HG03060 (cell line): ENCODE data around the gene LACTBL1.
"Not testable (repeated sequence)": the region's sequence is repeated elsewhere in the genome, so short reads cannot be mapped to it uniquely, and the experiment has no call there.

Source experiments
- ATAC-seq: cut with Tn5 transposase; IDR thresholded peaks from one replicate; pipeline ENCODE4 v1.9.1; 2021; ENCODE audit warnings: low read depth, moderate number of reproducible peaks; ENCODE audit not compliant: unreplicated experiment

The LACTBL1 gene

GRCh38 chr1:22972760-22973159, at the start of gene LACTBL1:
TSS of gene LACTBL1 (minus strand) at chr1:22972866. CDS start at chr1:22972316, 550 bp downstream.
- no peak for ATAC-seq

- ATAC-seq, result no peak
These were observed 49.2 kb upstream of the LACTBL1 start for GRCh38 chr1:23021834-23022233.

- ATAC-seq, result no peak
These were observed 48.2 kb upstream of the LACTBL1 start for GRCh38 chr1:23020706-23021405.

DNA sequence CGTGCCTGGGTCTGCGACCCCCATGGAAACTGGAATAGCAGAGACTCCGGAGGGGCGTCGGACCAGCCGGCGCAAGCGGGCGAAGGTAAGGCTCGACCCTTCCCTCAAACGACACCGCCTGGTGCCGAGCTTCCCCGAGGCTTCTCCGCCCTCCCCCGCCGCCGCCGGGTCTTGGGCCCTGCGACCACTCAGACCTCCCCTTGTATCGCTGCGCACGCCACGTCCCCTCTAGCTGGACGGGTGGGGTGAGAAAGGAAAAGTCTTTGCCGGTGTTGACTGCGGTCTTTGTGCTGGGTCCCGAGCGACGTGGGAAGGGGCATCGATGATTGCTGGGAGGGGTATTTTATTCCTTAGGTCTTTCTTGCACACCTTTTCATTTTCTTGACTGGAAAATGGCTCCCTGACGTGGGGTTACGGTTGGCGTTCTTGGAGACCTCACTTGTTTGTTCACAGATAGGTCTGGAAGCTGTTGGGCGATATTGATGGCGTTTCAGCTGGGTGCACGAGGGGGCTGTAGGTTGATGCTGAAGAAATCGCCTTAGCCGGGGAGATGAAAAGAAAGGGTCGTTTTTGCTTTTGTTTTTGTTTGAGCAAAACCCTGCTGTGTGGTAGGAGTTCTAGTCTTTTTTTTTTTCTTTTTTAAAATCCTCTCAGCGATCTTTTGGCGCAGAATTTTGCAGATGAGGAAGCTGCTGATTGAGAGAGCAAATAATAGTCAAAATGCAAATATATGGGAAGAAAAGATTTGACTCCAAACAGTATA, 47.4 kb upstream of the LACTBL1 start:
- ATAC-seq, result peak; percentile 7

DNA sequence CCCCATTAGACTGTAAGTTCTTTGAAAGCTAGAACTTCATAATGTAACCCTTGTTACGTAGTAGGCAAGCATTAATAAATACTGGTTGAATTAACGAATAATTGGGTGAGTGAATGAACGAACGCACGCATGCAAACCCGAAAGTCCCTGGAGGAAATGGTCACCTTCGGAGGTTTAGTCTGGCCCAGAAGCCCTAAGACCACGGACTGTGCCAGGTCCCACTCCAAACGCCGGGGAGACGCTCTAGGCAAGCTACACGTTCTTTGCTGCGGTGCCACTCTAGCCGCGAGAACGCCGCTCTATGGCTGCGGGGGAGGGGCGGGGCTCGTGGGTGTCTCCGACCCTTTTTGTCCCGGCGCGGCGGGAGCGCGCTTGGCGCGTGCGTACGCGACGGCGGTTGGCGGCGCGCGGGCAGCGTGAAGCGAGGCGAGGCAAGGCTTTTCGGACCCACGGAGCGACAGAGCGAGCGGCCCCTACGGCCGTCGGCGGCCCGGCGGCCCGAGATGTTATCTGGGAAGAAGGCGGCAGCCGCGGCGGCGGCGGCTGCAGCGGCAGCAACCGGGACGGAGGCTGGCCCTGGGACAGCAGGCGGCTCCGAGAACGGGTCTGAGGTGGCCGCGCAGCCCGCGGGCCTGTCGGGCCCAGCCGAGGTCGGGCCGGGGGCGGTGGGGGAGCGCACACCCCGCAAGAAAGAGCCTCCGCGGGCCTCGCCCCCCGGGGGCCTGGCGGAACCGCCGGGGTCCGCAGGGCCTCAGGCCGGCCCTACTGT, 46.6 kb upstream of the LACTBL1 start, which contains the start of gene KDM1A:
TSS of gene KDM1A (plus strand) at position 375 of the 769 bp plus-strand sequence. CDS start at position 504, 129 bp downstream.
- ATAC-seq, result peak; percentile 78

- ATAC-seq, result peak; percentile 6
These were observed 46.0 kb upstream of the LACTBL1 start for GRCh38 chr1:23018661-23019093.

DNA sequence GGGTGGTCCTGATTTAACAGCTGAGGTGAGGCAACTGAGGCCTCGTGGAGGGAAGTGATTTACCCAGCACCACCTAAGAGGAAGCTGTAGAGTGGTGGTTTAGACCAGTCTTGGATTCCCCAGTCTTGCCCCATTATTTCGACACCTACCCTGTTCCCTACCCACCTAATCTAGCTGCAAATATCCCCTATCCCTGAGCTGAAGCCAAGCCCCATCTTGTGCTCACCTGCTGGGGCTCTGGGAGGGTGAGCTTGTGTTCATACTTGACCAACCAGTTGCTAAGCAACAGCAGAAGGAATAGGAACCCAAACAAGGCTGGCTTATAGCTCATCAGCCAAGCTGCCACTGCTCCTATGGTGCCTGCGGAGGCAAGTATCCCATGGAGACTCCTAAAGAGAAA, 41.0 kb upstream of the LACTBL1 start:
- no peak for ATAC-seq

- ATAC-seq, result not testable (repeated sequence)
These were observed 37.4 kb upstream of the LACTBL1 start for GRCh38 chr1:23010025-23010424.

GRCh38 chr1:23008901-23009300, 36.2 kb upstream of the LACTBL1 start:
- no peak for ATAC-seq

DNA sequence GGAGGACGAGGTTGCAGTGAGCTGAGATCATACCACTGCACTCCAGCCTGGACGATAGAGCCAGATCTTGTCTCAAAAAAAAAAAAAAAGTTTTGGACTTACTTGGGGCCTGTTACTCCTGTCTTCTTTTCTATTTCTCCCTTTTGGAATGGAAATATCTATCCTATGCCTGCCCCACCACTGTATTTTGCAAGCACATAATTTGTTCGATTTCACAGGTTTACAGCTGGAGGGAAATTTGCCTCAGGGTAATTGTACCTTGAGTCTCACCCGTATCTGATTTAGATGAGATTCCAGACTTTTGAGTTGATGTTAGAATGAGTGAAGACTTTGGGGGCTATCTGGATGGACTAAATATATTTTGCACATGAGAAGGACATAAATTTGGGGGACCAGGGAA, 34.4 kb upstream of the LACTBL1 start:
- ATAC-seq, result no peak

GRCh38 chr1:23004769-23005168, 32.1 kb upstream of the LACTBL1 start:
- ATAC-seq, result not testable (repeated sequence)

DNA sequence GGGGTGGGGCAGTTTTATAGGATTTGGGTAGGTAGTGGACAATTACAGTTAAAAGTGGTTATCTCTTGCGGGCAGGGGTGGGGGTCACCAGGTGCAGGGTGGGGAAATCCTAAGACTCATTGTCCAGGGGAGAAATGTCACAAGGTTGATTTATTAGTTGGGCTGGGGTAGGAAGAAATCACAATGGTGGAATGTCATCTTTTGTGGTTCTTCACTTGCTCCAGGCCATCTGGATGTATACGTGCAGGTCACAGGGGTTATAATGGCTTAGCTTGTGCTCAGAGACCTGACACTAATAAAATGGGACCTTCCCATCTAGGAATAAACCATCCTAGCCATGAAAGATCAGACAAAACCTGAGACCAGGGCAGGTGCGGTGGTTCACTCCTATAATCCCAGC, 31.4 kb upstream of the LACTBL1 start:
- ATAC-seq, result no peak

- ATAC-seq, result not testable (repeated sequence)
These were observed 29.6 kb upstream of the LACTBL1 start for GRCh38 chr1:23002218-23002617.

GRCh38 chr1:23000133-23000532, 27.5 kb upstream of the LACTBL1 start:
- ATAC-seq, result not testable (repeated sequence)

DNA sequence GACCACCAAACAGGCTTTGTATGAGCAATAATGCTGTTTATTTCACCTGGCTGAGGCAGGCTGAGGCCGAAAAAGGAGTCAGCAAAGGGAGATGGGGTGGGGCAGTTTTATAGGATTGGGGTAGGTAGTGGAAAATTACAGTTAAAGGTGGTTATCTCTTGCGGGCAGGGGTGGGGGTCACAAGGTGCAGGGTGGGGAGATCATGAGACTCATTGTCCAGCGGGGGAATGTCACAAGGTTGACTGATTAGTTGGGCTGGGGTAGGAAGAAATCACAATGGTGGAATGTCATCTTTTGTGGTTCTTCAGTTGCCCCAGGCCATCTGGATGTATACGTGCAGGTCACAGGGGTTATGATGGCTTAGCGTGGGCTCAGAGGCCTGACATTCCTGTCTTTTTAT, 24.9 kb upstream of the LACTBL1 start:
- ATAC-seq, result not testable (repeated sequence)

- ATAC-seq, result no peak
These were observed 23.1 kb upstream of the LACTBL1 start for GRCh38 chr1:22995774-22996173.

GRCh38 chr1:22993220-22993795, 20.6 kb upstream of the LACTBL1 start:
- ATAC-seq, result not testable (repeated sequence)

- ATAC-seq, result not testable (repeated sequence)
These were observed 19.7 kb upstream of the LACTBL1 start for GRCh38 chr1:22992384-22992783.

DNA sequence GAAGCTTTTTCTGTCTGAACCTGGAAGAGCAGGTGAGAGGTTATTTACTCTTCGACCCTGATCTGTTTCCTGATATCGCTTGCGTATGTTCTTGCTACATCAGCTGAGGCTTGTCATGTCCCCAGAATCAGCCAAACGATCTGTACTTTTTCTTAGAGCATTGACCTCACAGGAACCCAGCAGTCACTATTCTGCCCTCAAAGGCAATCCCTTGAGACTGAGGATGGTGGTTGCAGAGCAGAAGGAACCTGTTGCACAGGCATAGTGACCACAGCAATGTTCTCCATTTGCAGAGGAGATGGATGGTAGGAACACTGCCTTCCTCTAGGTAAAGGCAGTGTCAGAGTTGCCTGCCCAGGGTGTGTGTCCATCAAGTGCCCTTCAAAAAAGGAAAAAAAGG, 11.3 kb upstream of the LACTBL1 start:
- no peak for ATAC-seq

GRCh38 chr1:22980471-22980790, 7.8 kb upstream of the LACTBL1 start:
- not testable (repeated sequence) for ATAC-seq

DNA sequence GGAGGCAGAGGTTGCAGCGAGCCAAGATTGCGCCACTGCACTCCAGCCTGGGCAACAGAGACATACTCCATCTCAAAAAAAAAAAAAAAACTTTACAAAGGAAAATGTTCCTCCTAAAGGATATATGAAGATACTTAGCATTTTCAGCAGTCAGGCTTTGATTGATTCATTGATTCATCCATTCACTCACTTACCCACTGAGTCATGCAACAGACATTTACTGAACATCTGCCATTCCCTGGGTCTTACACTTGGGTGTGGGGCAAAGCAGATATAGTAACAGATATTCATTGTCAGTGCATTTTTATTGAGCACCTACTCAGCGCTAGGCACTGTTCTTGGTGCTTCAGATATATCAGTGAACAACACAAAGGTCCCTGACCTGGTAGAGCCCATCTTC, 5.6 kb upstream of the LACTBL1 start:
- no peak for ATAC-seq
